ENCODE data around the gene ZNF438. TPM values are rescaled to one million over a fixed set of nuclear protein-coding genes. Genes with fewer than 3 reads are reported as not detected.

The ZNF438 gene
- total and polyA plus RNA-seq, 10 of the 15 experiments (the other 5 are each of a cell fraction or from before 2014, with no cell fraction given) = 0.93 to 5.2 (median 1.9) TPM

DNA sequence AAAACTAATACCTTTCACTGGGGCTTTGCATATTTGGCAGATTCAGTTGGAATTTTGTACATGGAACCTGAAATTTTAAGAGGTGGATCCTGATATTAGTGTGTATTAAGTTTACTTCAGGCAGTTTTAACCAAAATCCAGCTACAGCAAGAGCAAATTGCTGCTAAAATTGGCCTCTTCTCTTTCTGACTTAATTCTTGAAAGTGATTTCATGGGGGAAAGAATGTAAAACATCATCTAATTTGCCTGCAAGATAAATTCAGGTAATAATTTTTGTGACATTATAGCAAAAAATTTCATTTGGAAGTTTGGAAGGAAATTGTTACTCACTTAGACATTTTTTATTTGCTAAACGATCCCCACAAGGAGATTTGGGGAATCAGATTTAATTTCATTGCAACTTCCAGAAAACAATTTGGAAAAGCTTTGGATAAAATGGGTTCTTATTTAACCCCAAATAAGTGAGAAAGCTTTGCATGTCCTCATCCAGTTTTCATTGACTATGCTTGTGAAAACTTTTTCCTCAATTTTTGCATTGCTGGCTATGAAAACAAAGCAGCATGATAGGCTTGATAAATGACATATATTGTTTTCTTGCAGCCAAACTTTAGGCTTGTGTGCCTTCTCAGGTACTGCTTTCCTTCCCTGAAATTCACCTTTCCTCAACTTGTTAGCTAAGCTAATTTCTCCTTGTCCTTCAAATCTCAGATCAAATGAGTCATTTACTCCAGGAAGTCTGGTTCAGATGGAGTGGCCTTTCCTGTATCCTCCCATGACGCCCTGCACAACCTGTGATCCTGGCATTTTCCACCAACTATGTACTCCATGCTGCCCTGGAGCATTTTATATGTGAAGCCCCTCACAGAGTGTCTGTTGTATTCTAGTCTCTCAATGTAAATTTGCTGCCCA is 27.4 kb upstream of the ZNF438 start:
- intact Hi-C loops (cut with micrococcal nuclease; ENCODE audit: unreplicated experiment) = no loop called here
- no peak overlapping the region for H3K4me2 ChIP-seq (ENCODE audit: control insufficient read depth, insufficient read depth)
- H3K27ac ChIP-seq (ENCODE audit: control insufficient read depth, insufficient read depth) = no peak overlapping the region
- WGBS (ENCODE audit: insufficient coverage, insufficient replicate concordance, low lambda C conversion rate, missing lambda C conversion rate) = 45% methylated on average over 2 of the region's 2 CpGs
- ChIA-PET CTCF (interaction anchor here (1.5 kb wide), 1 partner anchor 13 kb away, joined by 3 read pairs; no protein-coding TSS in a partner anchor), SMC1A (ENCODE audit: uncharacterized antibody, unreplicated experiment) (interaction anchor here (1.3 kb wide), 1 partner anchor 12 kb away, joined by 4 read pairs; no protein-coding TSS in a partner anchor), POLR2A (no interaction called here), RAD21 (ENCODE audit: unreplicated experiment) (interaction anchor here (1.0 kb wide), 1 partner anchor 27 kb away, joined by 3 read pairs; the partner anchor contains the start of gene ZNF438)
- no peaks in the 10 kb centered on the region for H3K36me3 ChIP-seq (ENCODE audit: control insufficient read depth in 2 of 2, insufficient read depth in 2 of 2, low read length in 1 of 2)
- no peak for TF ChIP-seq ZBED1 (IDR thresholded peaks at IDR 0.05; ENCODE audit: borderline replicate concordance)
- TF ChIP-seq CBFB (IDR thresholded peaks at IDR 0.05; ENCODE audit: low read depth) = no peak
- no peak for TF ChIP-seq NR2C1 (IDR thresholded peaks at IDR 0.05)
- TF ChIP-seq, protein P1, sequence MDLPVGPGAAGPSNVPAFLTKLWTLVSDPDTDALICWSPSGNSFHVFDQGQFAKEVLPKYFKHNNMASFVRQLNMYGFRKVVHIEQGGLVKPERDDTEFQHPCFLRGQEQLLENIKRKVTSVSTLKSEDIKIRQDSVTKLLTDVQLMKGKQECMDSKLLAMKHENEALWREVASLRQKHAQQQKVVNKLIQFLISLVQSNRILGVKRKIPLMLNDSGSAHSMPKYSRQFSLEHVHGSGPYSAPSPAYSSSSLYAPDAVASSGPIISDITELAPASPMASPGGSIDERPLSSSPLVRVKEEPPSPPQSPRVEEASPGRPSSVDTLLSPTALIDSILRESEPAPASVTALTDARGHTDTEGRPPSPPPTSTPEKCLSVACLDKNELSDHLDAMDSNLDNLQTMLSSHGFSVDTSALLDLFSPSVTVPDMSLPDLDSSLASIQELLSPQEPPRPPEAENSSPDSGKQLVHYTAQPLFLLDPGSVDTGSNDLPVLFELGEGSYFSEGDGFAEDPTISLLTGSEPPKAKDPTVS (IDR thresholded peaks at IDR 0.05; ENCODE audit: low read depth, low read length) = no peak
- TF ChIP-seq HDAC6 (IDR thresholded peaks at IDR 0.05; ENCODE audit: unreplicated experiment) = no peak
- no peak for TF ChIP-seq NBN (IDR thresholded peaks at IDR 0.05)
- TF ChIP-seq, protein P2, sequence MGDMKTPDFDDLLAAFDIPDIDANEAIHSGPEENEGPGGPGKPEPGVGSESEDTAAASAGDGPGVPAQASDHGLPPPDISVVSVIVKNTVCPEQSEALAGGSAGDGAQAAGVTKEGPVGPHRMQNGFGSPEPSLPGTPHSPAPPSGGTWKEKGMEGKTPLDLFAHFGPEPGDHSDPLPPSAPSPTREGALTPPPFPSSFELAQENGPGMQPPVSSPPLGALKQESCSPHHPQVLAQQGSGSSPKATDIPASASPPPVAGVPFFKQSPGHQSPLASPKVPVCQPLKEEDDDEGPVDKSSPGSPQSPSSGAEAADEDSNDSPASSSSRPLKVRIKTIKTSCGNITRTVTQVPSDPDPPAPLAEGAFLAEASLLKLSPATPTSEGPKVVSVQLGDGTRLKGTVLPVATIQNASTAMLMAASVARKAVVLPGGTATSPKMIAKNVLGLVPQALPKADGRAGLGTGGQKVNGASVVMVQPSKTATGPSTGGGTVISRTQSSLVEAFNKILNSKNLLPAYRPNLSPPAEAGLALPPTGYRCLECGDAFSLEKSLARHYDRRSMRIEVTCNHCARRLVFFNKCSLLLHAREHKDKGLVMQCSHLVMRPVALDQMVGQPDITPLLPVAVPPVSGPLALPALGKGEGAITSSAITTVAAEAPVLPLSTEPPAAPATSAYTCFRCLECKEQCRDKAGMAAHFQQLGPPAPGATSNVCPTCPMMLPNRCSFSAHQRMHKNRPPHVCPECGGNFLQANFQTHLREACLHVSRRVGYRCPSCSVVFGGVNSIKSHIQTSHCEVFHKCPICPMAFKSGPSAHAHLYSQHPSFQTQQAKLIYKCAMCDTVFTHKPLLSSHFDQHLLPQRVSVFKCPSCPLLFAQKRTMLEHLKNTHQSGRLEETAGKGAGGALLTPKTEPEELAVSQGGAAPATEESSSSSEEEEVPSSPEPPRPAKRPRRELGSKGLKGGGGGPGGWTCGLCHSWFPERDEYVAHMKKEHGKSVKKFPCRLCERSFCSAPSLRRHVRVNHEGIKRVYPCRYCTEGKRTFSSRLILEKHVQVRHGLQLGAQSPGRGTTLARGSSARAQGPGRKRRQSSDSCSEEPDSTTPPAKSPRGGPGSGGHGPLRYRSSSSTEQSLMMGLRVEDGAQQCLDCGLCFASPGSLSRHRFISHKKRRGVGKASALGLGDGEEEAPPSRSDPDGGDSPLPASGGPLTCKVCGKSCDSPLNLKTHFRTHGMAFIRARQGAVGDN (IDR thresholded peaks at IDR 0.05) = no peak
- TF ChIP-seq NFYA (IDR thresholded peaks at IDR 0.05; ENCODE audit: borderline replicate concordance, low read depth, low read length) = no peak
- no peak for TF ChIP-seq STAT3 (IDR thresholded peaks at IDR 0.05; ENCODE audit: low read depth, low read length)
- TF ChIP-seq GATAD2B (conservative IDR thresholded peaks at IDR 0.05; ENCODE audit: low read depth) = no peak
- TF ChIP-seq, protein P3, sequence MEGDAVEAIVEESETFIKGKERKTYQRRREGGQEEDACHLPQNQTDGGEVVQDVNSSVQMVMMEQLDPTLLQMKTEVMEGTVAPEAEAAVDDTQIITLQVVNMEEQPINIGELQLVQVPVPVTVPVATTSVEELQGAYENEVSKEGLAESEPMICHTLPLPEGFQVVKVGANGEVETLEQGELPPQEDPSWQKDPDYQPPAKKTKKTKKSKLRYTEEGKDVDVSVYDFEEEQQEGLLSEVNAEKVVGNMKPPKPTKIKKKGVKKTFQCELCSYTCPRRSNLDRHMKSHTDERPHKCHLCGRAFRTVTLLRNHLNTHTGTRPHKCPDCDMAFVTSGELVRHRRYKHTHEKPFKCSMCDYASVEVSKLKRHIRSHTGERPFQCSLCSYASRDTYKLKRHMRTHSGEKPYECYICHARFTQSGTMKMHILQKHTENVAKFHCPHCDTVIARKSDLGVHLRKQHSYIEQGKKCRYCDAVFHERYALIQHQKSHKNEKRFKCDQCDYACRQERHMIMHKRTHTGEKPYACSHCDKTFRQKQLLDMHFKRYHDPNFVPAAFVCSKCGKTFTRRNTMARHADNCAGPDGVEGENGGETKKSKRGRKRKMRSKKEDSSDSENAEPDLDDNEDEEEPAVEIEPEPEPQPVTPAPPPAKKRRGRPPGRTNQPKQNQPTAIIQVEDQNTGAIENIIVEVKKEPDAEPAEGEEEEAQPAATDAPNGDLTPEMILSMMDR (IDR thresholded peaks at IDR 0.05 in 2 of 3, conservative IDR thresholded peaks at IDR 0.05 in 1 of 3; ENCODE audit: control insufficient read depth in 2 of 3, extremely low read depth in 1 of 3, insufficient read depth in 1 of 3, low read depth in 3 of 3, low read length in 3 of 3) = no peak
- no peak overlapping the region for H3K4me3 ChIP-seq
- H3K9ac ChIP-seq (ENCODE audit: control insufficient read depth, insufficient read depth, low read length) = no peak overlapping the region
- no peak overlapping the region for H2AFZ ChIP-seq (ENCODE audit: control insufficient read depth, low read depth, low read length)
- DNase-seq (ENCODE audit: low read depth, low spot score) (no peak), ATAC-seq (no peak), FAIRE-seq (no peak)
- H3K9me3 ChIP-seq (replicated peaks; ENCODE audit: control insufficient read depth, insufficient read depth, low read length) = no peaks in the 10 kb centered on the region
- no peaks in the 10 kb centered on the region for H3K79me2 ChIP-seq (ENCODE audit: control insufficient read depth, insufficient read depth, low read length)
- BruUV-seq (replicated peaks) = no TSS peak
- H3K27me3 ChIP-seq (replicated peaks in 1 of 2; ENCODE audit: control insufficient read depth in 2 of 2, insufficient read depth in 2 of 2, low read length in 1 of 2) = no peaks in the 10 kb centered on the region
- H3K4me1 ChIP-seq (ENCODE audit: control insufficient read depth, insufficient read depth, low read length) = no peaks in the 10 kb centered on the region
- H4K20me1 ChIP-seq (ENCODE audit: control insufficient read depth, insufficient read depth) = no peaks in the 10 kb centered on the region
- in situ Hi-C loops (cut with MboI) = no loop called here
